Mesothelial cell of epicardium (in vitro differentiated cells): ENCODE results near the gene KRT72. TPM values are rescaled to one million over a fixed set of nuclear protein-coding genes. Genes with fewer than 3 reads are reported as not detected.
"Not testable (repeated sequence)": the region's sequence is repeated elsewhere in the genome, so short reads cannot be mapped to it uniquely, and the experiment has no call there.

ENCODE experiments used
- DNase-seq, 2 experiments: peaks; one replicate each; pipeline ENCODE4 v3.0.0; 2021; ENCODE audit warnings: low spot score in 2 of 2; ENCODE audit not compliant: unreplicated experiment in 2 of 2
- H3K27ac Mint-ChIP-seq: 2 replicates; pipeline ENCODE4 v1.8.0; 2021; ENCODE audit warnings: mixed read lengths
- H3K27me3 Mint-ChIP-seq: 2 replicates; pipeline ENCODE4 v1.8.0; 2021; ENCODE audit warnings: low read depth, mixed read lengths
- H3K36me3 Mint-ChIP-seq: 2 replicates; pipeline ENCODE4 v1.8.0; 2021; ENCODE audit warnings: mixed read lengths
- H3K4me1 Mint-ChIP-seq: 2 replicates; pipeline ENCODE4 v1.8.0; 2021; ENCODE audit warnings: mixed read lengths
- H3K4me3 Mint-ChIP-seq: 2 replicates; pipeline ENCODE4 v1.8.0; 2021; ENCODE audit warnings: mild to moderate bottlenecking, moderate library complexity, mixed read lengths
- H3K9me3 Mint-ChIP-seq: 2 replicates; pipeline ENCODE4 v1.8.0; 2021; ENCODE audit warnings: mixed read lengths
- total RNA-seq: library from RNA; stranded (reverse); gene quantifications from 3 replicates; pipeline ENCODE4 v1.2.1, GENCODE V29; 2021
- TF ChIP-seq, protein P1 (sequence below): fragments of 200-600 bp; sonication (generic); IDR thresholded peaks from one replicate; pipeline ENCODE4 v1.5.0; 2021; ENCODE audit warnings: antibody characterized with exemption; ENCODE audit not compliant: unreplicated experiment

Gene KRT72
- total RNA-seq, 1 donor from 2014 or later = not detected

DNA sequence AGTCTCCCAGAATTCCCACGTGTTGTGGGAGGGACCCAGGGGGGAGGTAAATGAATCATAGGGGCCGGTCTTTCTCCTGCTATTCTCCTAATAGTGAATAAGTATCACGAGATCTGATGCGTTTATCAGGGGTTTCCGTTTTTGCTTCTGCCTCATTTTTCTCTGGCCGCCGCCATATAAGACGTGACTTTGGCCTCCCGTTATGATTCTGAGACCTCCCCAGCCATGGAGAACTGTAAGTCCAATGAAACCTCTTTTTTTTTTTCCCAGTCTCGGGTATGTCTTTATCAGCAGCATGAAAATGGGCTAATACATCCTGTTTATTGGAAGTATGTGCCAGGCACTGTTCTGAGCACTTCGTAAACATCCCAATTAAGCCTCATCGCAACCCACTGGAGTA, 788 bp downstream of the KRT72 start:
- no peaks in the 10 kb centered on the region for H3K9me3 Mint-ChIP-seq
- no peaks in the 10 kb centered on the region for H3K4me1 Mint-ChIP-seq
- H3K36me3 Mint-ChIP-seq = no peaks in the 10 kb centered on the region
- DNase-seq = no peak
- H3K4me3 Mint-ChIP-seq = no peak overlapping the region
- peaks cover 63% of the 10 kb centered on the region for H3K27me3 Mint-ChIP-seq
- TF ChIP-seq, protein P1, sequence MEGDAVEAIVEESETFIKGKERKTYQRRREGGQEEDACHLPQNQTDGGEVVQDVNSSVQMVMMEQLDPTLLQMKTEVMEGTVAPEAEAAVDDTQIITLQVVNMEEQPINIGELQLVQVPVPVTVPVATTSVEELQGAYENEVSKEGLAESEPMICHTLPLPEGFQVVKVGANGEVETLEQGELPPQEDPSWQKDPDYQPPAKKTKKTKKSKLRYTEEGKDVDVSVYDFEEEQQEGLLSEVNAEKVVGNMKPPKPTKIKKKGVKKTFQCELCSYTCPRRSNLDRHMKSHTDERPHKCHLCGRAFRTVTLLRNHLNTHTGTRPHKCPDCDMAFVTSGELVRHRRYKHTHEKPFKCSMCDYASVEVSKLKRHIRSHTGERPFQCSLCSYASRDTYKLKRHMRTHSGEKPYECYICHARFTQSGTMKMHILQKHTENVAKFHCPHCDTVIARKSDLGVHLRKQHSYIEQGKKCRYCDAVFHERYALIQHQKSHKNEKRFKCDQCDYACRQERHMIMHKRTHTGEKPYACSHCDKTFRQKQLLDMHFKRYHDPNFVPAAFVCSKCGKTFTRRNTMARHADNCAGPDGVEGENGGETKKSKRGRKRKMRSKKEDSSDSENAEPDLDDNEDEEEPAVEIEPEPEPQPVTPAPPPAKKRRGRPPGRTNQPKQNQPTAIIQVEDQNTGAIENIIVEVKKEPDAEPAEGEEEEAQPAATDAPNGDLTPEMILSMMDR = no peak
- no peak overlapping the region for H3K27ac Mint-ChIP-seq

DNA sequence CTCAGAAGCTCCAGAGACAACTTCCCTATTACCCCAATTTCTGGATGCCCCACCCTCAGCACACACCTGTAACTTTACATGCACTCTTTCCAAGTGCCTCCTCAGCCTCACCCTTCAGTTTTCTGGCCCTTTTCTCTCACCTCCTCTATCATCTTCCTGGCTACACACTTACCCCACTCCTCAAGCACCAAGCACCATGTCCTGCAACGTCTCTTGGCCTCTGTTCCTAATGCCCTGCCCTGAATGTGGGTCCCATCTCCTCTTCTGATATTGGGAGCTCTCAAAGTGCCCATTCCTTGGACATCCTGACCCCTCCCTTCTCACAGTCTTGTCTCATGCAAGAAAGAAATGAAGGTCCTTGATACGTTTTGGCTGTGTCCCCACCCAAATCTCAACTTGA, 1.2 kb downstream of the KRT72 start:
- Mint-ChIP-seq H3K36me3 (no peaks in the 10 kb centered on the region), H3K4me3 (no peak overlapping the region), H3K9me3 (no peaks in the 10 kb centered on the region), H3K27me3 (peaks cover 60% of the 10 kb centered on the region), H3K4me1 (no peaks in the 10 kb centered on the region), H3K27ac (no peak overlapping the region)
- no peak for DNase-seq
- TF ChIP-seq, protein P1 = no peak

DNA sequence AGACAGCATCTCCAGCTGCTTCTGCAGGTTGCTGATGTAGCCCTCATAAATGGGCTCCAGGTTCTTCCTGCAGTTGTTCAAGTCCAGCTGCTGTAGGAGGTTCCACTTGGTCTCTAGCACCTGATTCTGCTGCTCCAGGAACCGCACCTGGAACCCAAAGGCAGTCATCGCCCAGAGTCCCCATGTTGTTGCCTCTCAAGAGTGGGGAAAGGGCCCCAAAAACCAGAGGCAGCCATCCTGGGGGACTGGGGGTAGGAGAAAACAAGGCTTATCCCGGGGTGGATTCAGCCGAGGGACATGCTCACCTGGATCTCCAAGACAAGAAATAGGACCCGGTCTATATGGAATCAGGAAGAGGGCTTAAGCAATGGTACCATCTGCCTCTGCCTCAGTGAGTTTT, 2.3 kb downstream of the KRT72 start:
- no peak for DNase-seq
- TF ChIP-seq, protein P1 = no peak
- no peaks in the 10 kb centered on the region for H3K9me3 Mint-ChIP-seq
- peaks cover 56% of the 10 kb centered on the region for H3K27me3 Mint-ChIP-seq
- H3K27ac Mint-ChIP-seq = no peak overlapping the region
- H3K4me3 Mint-ChIP-seq = no peak overlapping the region
- H3K36me3 Mint-ChIP-seq = no peaks in the 10 kb centered on the region
- no peaks in the 10 kb centered on the region for H3K4me1 Mint-ChIP-seq

DNA sequence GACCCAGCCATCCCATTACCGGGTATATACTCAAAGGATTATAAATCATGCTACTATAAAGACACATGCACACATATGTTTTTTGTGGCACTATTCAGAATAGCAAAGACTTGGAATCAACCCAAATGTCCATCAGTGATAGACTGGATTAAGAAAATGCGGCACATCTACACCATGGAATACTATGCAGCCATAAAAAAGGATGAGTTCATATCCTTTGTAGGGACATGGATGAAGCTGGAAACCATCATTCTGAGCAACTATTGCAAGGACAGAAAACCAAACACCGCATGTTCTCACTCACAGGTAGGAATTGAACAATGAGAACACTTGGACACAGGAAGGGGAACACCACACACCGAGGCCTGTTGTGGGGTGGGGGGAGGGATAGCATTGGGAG, 7.0 kb downstream of the KRT72 start:
- H3K27ac Mint-ChIP-seq, H3K9me3 Mint-ChIP-seq, H3K4me3 Mint-ChIP-seq, H3K36me3 Mint-ChIP-seq, H3K4me1 Mint-ChIP-seq, DNase-seq: not testable (repeated sequence)
- H3K27me3 Mint-ChIP-seq = peaks cover 50% of the 10 kb centered on the region

DNA sequence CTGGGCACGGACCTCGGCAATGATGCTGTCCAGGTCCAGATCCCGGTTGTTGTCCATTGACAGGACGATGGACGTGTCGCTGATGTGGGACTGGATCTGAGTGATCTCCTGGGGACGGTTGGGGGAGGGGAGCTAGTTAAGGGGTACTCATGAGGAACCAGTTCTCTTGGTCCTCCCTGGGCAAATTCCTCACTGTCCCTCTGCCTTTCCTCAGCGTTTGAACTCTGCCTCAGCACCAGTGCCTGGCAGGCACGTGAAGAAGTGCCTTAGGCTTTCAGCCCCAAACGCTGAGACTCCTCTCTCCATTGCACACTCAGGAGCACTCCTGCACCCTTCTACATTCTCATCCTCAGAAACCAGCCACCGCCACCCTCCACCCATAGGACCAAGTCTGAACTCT, 9.7 kb downstream of the KRT72 start:
- H3K4me3 Mint-ChIP-seq = no peak overlapping the region
- no peak for DNase-seq
- peaks cover 34% of the 10 kb centered on the region for H3K27me3 Mint-ChIP-seq
- H3K36me3 Mint-ChIP-seq = no peaks in the 10 kb centered on the region
- TF ChIP-seq, protein P1 = no peak
- H3K9me3 Mint-ChIP-seq = no peaks in the 10 kb centered on the region
- H3K4me1 Mint-ChIP-seq = no peaks in the 10 kb centered on the region
- no peak overlapping the region for H3K27ac Mint-ChIP-seq

DNA sequence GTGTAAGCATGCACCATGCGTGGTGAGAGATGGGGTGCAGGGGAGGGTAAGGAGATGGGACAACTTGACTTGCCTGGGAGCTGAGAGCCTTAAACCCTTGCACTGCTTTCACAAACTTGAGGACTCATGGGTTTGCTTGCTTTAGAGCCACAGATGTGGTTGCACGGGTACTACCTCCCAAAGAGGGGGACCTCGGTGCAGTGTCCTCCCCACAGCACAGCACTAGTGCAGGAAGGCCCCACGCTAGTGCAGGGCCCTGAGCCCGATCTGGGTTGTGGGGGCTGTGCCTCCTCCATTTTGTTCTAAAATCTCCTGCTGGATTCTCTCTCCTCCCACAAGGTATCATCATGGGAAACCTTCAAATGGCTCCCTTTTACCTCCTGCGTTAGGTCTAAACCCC, 11.2 kb downstream of the KRT72 start:
- TF ChIP-seq, protein P1 = no peak
- H3K27me3 Mint-ChIP-seq = peaks cover 28% of the 10 kb centered on the region
- H3K36me3 Mint-ChIP-seq = no peaks in the 10 kb centered on the region
- H3K9me3 Mint-ChIP-seq = no peaks in the 10 kb centered on the region
- no peak for DNase-seq
- no peak overlapping the region for H3K4me3 Mint-ChIP-seq
- no peak overlapping the region for H3K27ac Mint-ChIP-seq
- no peaks in the 10 kb centered on the region for H3K4me1 Mint-ChIP-seq
